Lower leg skin (tissue), 4 donors: Measurements from ENCODE around the gene PIEZO2. TPM values are rescaled to one million over a fixed set of nuclear protein-coding genes. Genes with fewer than 3 reads are reported as not detected.

ENCODE experiments used
- DNase-seq, 2 donors: peaks; one replicate each; pipeline ENCODE4 v3.0.0-alpha.2; 2019; ENCODE audit warnings: low spot score in 2 of 2
- H3K4me3 ChIP-seq: fragments of 200-600 bp; sonication (generic); 2 replicates; pipeline ENCODE4 v1.5.1; 2017; ENCODE audit warnings: mild to moderate bottlenecking, low read depth; ENCODE audit not compliant: poor library complexity, severe bottlenecking
- CTCF ChIP-seq, 3 donors: fragments of 450-650 bp; IDR thresholded peaks; one replicate each; pipeline ENCODE4 v1.5.1; 2016; ENCODE audit warnings: antibody characterized with exemption in 3 of 3, mild to moderate bottlenecking in 3 of 3, moderate library complexity in 2 of 3
- POLR2A ChIP-seq, 2 donors: fragments of 450-650 bp; IDR thresholded peaks; one replicate each; pipeline ENCODE4 v1.6.1; 2016 to 2017; ENCODE audit warnings: antibody characterized with exemption in 2 of 2, mild to moderate bottlenecking in 1 of 2, moderate library complexity in 1 of 2
- WGBS, 2 donors: methylation state at CpG; one replicate each; pipeline ENCODE4 v1.1.5; 2018; 5-methylcytosine and 5-hydroxymethylcytosine counted together
- intact Hi-C: fragments of 100-400 bp; cut with DNase I; formaldehyde crosslinking; loops from one replicate; pipeline ENCODE4 v1.15.0; 2023; ENCODE audit warnings: low total_unique reads
- total RNA-seq, 4 donors: library from RNA; depleted of rRNA; stranded (reverse); fragments of >200 nt; gene quantifications; one replicate each; pipeline ENCODE4 v1.1.0, GENCODE V29; 2016

PIEZO2 gene
- total RNA-seq, 4 donors from 2014 or later: 0.30 to 1.8 (median 0.64) TPM

- intact Hi-C loops: no loop called here
- no peak for TF ChIP-seq POLR2A (IDR thresholded peaks at IDR 0.05)
- no peak overlapping the region for H3K4me3 ChIP-seq
- DNase-seq: no peak
Observed at GRCh38 chr18:10680271-10680596, 469.1 kb downstream of the PIEZO2 start.

- H3K4me3 ChIP-seq: no peak overlapping the region
- intact Hi-C loops: no loop called here
- 83 to 85% methylated on average over 3 of the region's 3 CpGs for WGBS, 2 donors
- no peak for DNase-seq
- TF ChIP-seq CTCF (IDR thresholded peaks at IDR 0.05) (no peak), POLR2A (IDR thresholded peaks at IDR 0.05) (no peak)
Observed at GRCh38 chr18:10679557-10680270, 469.7 kb downstream of the PIEZO2 start.

- no peak for DNase-seq
- TF ChIP-seq CTCF (IDR thresholded peaks at IDR 0.05) (no peak), POLR2A (IDR thresholded peaks at IDR 0.05) (no peak)
- no peak overlapping the region for H3K4me3 ChIP-seq
- intact Hi-C loops: no loop called here
- 75 to 89% methylated on average over 4 of the region's 4 CpGs for WGBS, 2 donors
Observed at GRCh38 chr18:10671441-10671840, 477.9 kb downstream of the PIEZO2 start.

- no peak overlapping the region for H3K4me3 ChIP-seq
- intact Hi-C loops: no loop called here
- 87 to 90% methylated on average over 5 of the region's 5 CpGs for WGBS, 2 donors
- DNase-seq: no peak
- TF ChIP-seq POLR2A (IDR thresholded peaks at IDR 0.05): no peak
Observed at GRCh38 chr18:10670856-10671255, 478.5 kb downstream of the PIEZO2 start.

GRCh38 chr18:10669441-10670100 lies 479.8 kb downstream of the PIEZO2 start:
- no peak for TF ChIP-seq POLR2A (IDR thresholded peaks at IDR 0.05)
- no peak for TF ChIP-seq CTCF (IDR thresholded peaks at IDR 0.05)
- H3K4me3 ChIP-seq: no peak overlapping the region
- WGBS, 2 donors: 65 to 71% methylated on average over 7 of the region's 7 CpGs
- DNase-seq: no peak
- intact Hi-C loops: no loop called here

- no peak overlapping the region for H3K4me3 ChIP-seq
- intact Hi-C loops: no loop called here
- TF ChIP-seq POLR2A (IDR thresholded peaks at IDR 0.05) (no peak), CTCF (IDR thresholded peaks at IDR 0.05) (no peak)
- no peak for DNase-seq
- 72 to 76% methylated on average over 9 of the region's 9 CpGs for WGBS, 2 donors
Observed at GRCh38 chr18:10663750-10664149, 485.6 kb downstream of the PIEZO2 start.

GRCh38 chr18:10661317-10661716 lies 488.1 kb downstream of the PIEZO2 start:
- WGBS, 2 donors: 47 to 62% methylated on average over 2 of the region's 2 CpGs
- TF ChIP-seq POLR2A (IDR thresholded peaks at IDR 0.05) (no peak), CTCF (IDR thresholded peaks at IDR 0.05) (no peak)
- intact Hi-C loops: no loop called here
- DNase-seq: no peak
- no peak overlapping the region for H3K4me3 ChIP-seq
